HG02798 (cell line): ENCODE data around the gene CDIPT.
"Not testable (repeated sequence)": the region's sequence is repeated elsewhere in the genome, so short reads cannot be mapped to it uniquely, and the experiment has no call there.

Experiments
- ATAC-seq: cut with Tn5 transposase; IDR thresholded peaks from one replicate; pipeline ENCODE4 v1.9.1; 2021; ENCODE audit warnings: mild to moderate bottlenecking; ENCODE audit not compliant: unreplicated experiment, poor library complexity

Gene CDIPT

GRCh38 chr16:29898135-29898803 is 35.2 kb upstream of the CDIPT start:
- no peak for ATAC-seq

- no peak for ATAC-seq
Observed at GRCh38 chr16:29897333-29897732, 34.3 kb upstream of the CDIPT start.

- no peak for ATAC-seq
Observed at GRCh38 chr16:29896841-29897240, 33.8 kb upstream of the CDIPT start.

- ATAC-seq = no peak
Observed at GRCh38 chr16:29894352-29894751, 31.3 kb upstream of the CDIPT start.

- no peak for ATAC-seq
Observed at GRCh38 chr16:29893553-29893952, 30.5 kb upstream of the CDIPT start.

- no peak for ATAC-seq
Observed at GRCh38 chr16:29892458-29892813, 29.4 kb upstream of the CDIPT start.

- no peak for ATAC-seq
Observed at GRCh38 chr16:29891525-29892457, 28.8 kb upstream of the CDIPT start.

- ATAC-seq = not testable (repeated sequence)
Observed at GRCh38 chr16:29889372-29889771, 26.3 kb upstream of the CDIPT start.

GRCh38 chr16:29883987-29884386 is 21.0 kb upstream of the CDIPT start:
- ATAC-seq = no peak

- ATAC-seq = no peak
Observed at GRCh38 chr16:29881050-29881449, 18.0 kb upstream of the CDIPT start.

GRCh38 chr16:29878172-29878571 is 15.1 kb upstream of the CDIPT start:
- no peak for ATAC-seq

GRCh38 chr16:29877266-29877961 is 14.4 kb upstream of the CDIPT start:
- ATAC-seq = no peak

- ATAC-seq = no peak
Observed at GRCh38 chr16:29876594-29877249, 13.7 kb upstream of the CDIPT start.

- no peak for ATAC-seq
Observed at GRCh38 chr16:29876217-29876593, 13.2 kb upstream of the CDIPT start.

- no peak for ATAC-seq
Observed at GRCh38 chr16:29875206-29875605, 12.2 kb upstream of the CDIPT start.

GRCh38 chr16:29873319-29873718 is 10.3 kb upstream of the CDIPT start:
- no peak for ATAC-seq

- no peak for ATAC-seq
Observed at GRCh38 chr16:29871822-29872546, 9.0 kb upstream of the CDIPT start.

- ATAC-seq = not testable (repeated sequence)
Observed at GRCh38 chr16:29869067-29869466, 6.0 kb upstream of the CDIPT start.

GRCh38 chr16:29868396-29869009 is 5.5 kb upstream of the CDIPT start:
- no peak for ATAC-seq

GRCh38 chr16:29864205-29864604 is 1.2 kb upstream of the CDIPT start:
- no peak for ATAC-seq
